Lower lobe of right lung (tissue), 2 donors: ENCODE results near the gene DNLZ. TPM values are rescaled to one million over a fixed set of nuclear protein-coding genes. Genes with fewer than 3 reads are reported as not detected.

Experiments used
- ATAC-seq, 2 donors: fragments of 200-7000 bp; cut with Tn5 transposase; one replicate each; pipeline ENCODE4 v1.9.1; 2020 to 2022; ENCODE audit warnings: mild to moderate bottlenecking in 2 of 2, moderate library complexity in 2 of 2
- DNase-seq: peaks from one replicate; pipeline ENCODE4 v3.0.0-alpha.2; 2020
- H3K27ac ChIP-seq: fragments of 200-600 bp; one replicate; pipeline ENCODE4 v1.8.0; 2022
- H3K27me3 ChIP-seq: fragments of 200-600 bp; one replicate; pipeline ENCODE4 v1.8.0; 2022; ENCODE audit warnings: low read depth
- H3K36me3 ChIP-seq: fragments of 200-600 bp; one replicate; pipeline ENCODE4 v1.8.0; 2022; ENCODE audit warnings: mild to moderate bottlenecking
- H3K4me1 ChIP-seq: fragments of 200-600 bp; one replicate; pipeline ENCODE4 v1.8.0; 2022
- H3K4me3 ChIP-seq: fragments of 200-600 bp; one replicate; pipeline ENCODE4 v1.8.0; 2022; ENCODE audit warnings: mild to moderate bottlenecking
- H3K9me3 ChIP-seq: fragments of 200-600 bp; one replicate; pipeline ENCODE4 v1.8.0; 2022
- intact Hi-C: fragments of 100-400 bp; cut with DNase I; formaldehyde crosslinking; loops from one replicate; pipeline ENCODE4 v1.11.0; 2022
- total RNA-seq: library from RNA; stranded (reverse); fragmentation: NEBNext Ultra II Directional; extraction: Animal tissue kit (Norgen Biotek cat#: 25700); gene quantifications from one replicate; pipeline ENCODE4 v1.2.1, GENCODE V29; 2021
- TF ChIP-seq, protein P1 (sequence below): fragments of 200-600 bp; IDR thresholded peaks from one replicate; pipeline ENCODE4 v1.8.0; 2022; ENCODE audit warnings: antibody characterized with exemption, mild to moderate bottlenecking
- donor health status: DM: no; HTN: yes; CAD: no; lungs with severe emphysema.

The DNLZ gene
- total RNA-seq, 1 donor from 2014 or later: 12.9 TPM

DNA sequence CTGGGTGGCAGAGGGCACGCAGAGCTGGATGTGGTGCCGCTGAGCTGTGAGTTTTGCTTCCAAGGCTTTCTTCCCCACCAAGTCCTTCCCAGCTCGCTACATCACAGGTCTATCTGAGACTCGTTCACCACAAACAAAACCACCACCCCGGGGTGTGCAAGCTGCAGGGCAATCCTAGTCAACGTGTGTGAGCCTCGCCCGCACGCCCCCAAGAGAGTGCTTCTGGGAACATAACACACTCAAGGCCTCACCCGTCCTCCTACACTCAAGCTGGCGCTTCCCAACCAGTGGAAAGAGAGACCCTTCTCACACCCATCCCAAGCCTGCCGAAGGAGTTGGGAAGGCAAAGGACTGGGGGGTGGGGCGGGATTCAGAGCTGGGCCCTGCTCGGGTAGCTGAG lies 25.9 kb upstream of the DNLZ start:
- no peaks in the 10 kb centered on the region for H3K9me3 ChIP-seq
- no peak overlapping the region for H3K4me3 ChIP-seq
- no peaks in the 10 kb centered on the region for H3K27me3 ChIP-seq
- H3K27ac ChIP-seq: no peak overlapping the region
- H3K36me3 ChIP-seq: peaks cover 86% of the 10 kb centered on the region
- DNase-seq (no peak), ATAC-seq (no peak)
- TF ChIP-seq, protein P1, sequence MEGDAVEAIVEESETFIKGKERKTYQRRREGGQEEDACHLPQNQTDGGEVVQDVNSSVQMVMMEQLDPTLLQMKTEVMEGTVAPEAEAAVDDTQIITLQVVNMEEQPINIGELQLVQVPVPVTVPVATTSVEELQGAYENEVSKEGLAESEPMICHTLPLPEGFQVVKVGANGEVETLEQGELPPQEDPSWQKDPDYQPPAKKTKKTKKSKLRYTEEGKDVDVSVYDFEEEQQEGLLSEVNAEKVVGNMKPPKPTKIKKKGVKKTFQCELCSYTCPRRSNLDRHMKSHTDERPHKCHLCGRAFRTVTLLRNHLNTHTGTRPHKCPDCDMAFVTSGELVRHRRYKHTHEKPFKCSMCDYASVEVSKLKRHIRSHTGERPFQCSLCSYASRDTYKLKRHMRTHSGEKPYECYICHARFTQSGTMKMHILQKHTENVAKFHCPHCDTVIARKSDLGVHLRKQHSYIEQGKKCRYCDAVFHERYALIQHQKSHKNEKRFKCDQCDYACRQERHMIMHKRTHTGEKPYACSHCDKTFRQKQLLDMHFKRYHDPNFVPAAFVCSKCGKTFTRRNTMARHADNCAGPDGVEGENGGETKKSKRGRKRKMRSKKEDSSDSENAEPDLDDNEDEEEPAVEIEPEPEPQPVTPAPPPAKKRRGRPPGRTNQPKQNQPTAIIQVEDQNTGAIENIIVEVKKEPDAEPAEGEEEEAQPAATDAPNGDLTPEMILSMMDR: no peak
- no peaks in the 10 kb centered on the region for H3K4me1 ChIP-seq
- intact Hi-C loops: no loop called here

DNA sequence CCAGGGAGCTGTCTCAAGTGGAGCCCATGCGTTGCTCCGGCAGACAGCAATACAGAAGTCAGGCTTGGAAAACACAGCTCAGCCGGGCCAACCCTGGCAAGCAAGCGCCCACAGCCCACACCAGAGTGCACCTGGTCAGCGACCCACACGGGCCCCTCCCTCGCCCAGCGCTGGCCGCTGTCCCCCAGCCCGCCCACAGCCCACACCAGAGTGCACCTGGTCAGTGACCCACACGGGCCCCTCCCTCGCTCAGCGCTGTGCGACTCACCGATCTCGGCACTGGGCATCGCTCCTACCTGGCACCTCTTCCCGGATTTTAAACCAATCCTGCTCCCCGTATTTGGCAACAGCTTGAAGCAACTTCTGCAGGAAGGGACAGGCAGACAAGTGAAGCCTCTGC lies 23.7 kb upstream of the DNLZ start:
- Histone ChIP-seq H3K27ac (no peak overlapping the region), H3K9me3 (no peaks in the 10 kb centered on the region), H3K36me3 (peaks cover 84% of the 10 kb centered on the region), H3K4me3 (no peak overlapping the region), H3K4me1 (no peaks in the 10 kb centered on the region), H3K27me3 (no peaks in the 10 kb centered on the region)
- ATAC-seq (no peak), DNase-seq (no peak)
- intact Hi-C loops: no loop called here
- TF ChIP-seq, protein P1: no peak

DNA sequence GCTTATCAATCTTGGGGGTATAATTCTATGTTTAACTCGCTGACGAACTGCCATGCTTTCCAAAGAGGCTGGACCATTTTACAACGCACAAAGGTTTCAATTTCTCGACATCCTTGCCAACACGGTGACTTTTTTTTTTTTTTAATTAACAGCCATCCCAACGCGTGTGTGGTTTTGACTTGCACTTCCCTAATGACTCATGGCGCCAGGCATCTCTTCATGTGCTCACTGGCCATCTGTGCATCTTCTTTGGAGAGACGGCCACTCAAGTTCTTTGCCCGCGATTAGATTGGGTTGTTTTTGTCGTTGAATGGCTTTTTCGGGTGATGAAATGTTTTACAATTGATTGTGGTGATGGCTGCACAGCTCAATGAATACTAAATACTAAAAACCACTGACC lies 22.5 kb upstream of the DNLZ start:
- DNase-seq (no peak), ATAC-seq (no peak)
- H3K27ac ChIP-seq: no peak overlapping the region
- intact Hi-C loops: no loop called here
- H3K4me3 ChIP-seq: no peak overlapping the region
- TF ChIP-seq, protein P1: no peak
- H3K9me3 ChIP-seq: no peaks in the 10 kb centered on the region
- H3K27me3 ChIP-seq: no peaks in the 10 kb centered on the region
- H3K36me3 ChIP-seq: peaks cover 84% of the 10 kb centered on the region
- no peaks in the 10 kb centered on the region for H3K4me1 ChIP-seq

DNA sequence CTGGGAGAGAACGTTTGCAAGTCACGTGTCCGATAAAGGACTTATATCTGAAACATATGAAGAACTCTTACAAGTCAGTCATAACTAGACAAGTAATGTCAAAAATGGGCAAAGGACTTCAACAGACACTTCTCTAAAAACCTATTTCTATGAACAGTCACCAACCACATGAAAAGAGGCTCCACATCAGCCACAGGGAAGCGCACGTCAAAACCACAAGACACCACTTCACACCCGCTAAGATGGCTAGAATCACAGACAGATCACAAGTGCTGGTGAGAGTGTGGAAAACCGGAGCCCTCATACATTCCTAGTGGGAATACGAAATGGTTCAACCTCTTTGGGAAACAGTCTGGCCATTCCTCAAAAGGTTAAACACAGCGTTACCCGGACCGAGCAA lies 21.5 kb upstream of the DNLZ start:
- Histone ChIP-seq H3K4me1 (no peaks in the 10 kb centered on the region), H3K4me3 (no peak overlapping the region), H3K27ac (no peak overlapping the region), H3K9me3 (no peaks in the 10 kb centered on the region), H3K36me3 (peaks cover 89% of the 10 kb centered on the region), H3K27me3 (no peaks in the 10 kb centered on the region)
- intact Hi-C loops: no loop called here
- ATAC-seq: no peak
- TF ChIP-seq, protein P1: no peak
- no peak for DNase-seq

DNA sequence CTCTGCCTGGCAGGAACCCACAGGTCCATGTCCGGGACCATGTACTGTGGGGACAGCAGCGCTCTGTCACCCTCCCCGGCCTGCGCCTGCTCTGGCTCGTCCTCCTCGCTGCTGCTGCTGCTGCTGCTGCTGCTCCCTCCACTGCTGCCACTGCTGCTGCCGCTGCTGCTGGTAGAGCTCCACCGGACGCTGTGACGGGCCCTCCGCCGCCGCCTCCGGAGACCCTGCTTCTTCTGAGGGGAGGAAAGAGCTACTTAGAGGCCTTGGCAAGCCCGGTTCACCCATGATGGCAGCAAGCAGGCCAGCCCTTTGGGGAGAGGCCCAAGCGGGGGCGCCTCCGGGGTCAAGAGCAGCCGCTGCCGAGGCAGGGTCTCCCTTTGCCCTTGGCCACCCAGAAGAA lies 19.9 kb upstream of the DNLZ start:
- TF ChIP-seq, protein P1: no peak
- no peak for DNase-seq

DNA sequence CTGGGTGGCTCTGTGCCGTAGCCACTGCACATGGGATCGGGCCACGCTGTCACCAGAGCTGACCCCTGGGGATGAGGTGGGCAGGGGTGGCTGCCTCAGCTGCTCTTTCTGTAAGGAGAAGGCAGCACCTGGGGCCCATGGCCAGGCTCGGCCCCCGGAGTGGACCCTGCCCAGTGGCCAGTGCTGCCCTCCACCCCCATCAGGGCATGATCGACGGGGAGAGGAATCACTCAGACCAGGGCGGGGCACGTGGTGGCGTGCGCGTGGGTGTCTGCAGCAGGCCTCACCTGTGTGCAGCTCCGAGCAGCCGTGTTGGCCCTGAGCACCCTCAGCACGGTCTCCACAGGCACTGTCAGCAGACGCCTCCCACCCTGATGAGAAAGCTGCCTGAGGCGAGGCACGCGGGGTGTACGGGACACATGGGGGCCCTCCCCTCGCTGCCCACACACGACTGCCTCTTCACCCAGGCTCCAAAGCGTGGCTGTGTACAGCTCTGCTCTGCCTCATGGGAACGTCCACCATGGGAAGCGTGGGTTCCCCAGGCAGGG lies 18.5 kb upstream of the DNLZ start:
- TF ChIP-seq, protein P1: no peak
- Histone ChIP-seq H3K27me3 (no peaks in the 10 kb centered on the region), H3K36me3 (peaks cover 76% of the 10 kb centered on the region), H3K27ac (no peak overlapping the region), H3K4me1 (no peaks in the 10 kb centered on the region), H3K9me3 (no peaks in the 10 kb centered on the region), H3K4me3 (no peak overlapping the region)
- intact Hi-C loops: no loop called here
- DNase-seq (no peak), ATAC-seq (peak in 1 of 2 donors; percentile 4)

More for the DNA sequence above, 19.9 kb upstream of the DNLZ start:
- no peak overlapping the region for H3K4me3 ChIP-seq
- no peak for ATAC-seq
- no peaks in the 10 kb centered on the region for H3K9me3 ChIP-seq
- H3K27me3 ChIP-seq: no peaks in the 10 kb centered on the region
- no peaks in the 10 kb centered on the region for H3K4me1 ChIP-seq
- no peak overlapping the region for H3K27ac ChIP-seq
- H3K36me3 ChIP-seq: peaks cover 89% of the 10 kb centered on the region
- intact Hi-C loops: no loop called here
